ENCODE results near the gene GPBP1. TPM values are rescaled to one million over a fixed set of nuclear protein-coding genes. Genes with fewer than 3 reads are reported as not detected.

The GPBP1 gene
- total and polyA plus RNA-seq, 9 of the 15 experiments (the other 6 are each of a cell fraction or from before 2014, with no cell fraction given): 31.0 to 109 (median 68.4) TPM

GRCh38 chr5:57195060-57195459, 21.2 kb downstream of the GPBP1 start (continued):
- TF ChIP-seq RAD21 (CRISPR knock-in tag; conservative IDR thresholded peaks at IDR 0.05 in 1 of 2, IDR thresholded peaks at IDR 0.05 in 1 of 2) (no peak), HLTF (IDR thresholded peaks at IDR 0.05) (no peak), SIN3A (IDR thresholded peaks at IDR 0.05; ENCODE audit: borderline replicate concordance in 2 of 2, control insufficient read depth in 1 of 2, low read depth in 2 of 2, low read length in 2 of 2) (no peak), ZBTB26 (CRISPR knock-in tag; IDR thresholded peaks at IDR 0.05) (no peak), FOXA3 (CRISPR knock-in tag; conservative IDR thresholded peaks at IDR 0.05 in 1 of 2, IDR thresholded peaks at IDR 0.05 in 1 of 2) (no peak), FUS (optimal IDR thresholded peaks at IDR 0.05; ENCODE audit: low read depth, low read length) (no peak), CBX1 (IDR thresholded peaks at IDR 0.05; ENCODE audit: low read depth) (no peak), SMAD3 (CRISPR knock-in tag; conservative IDR thresholded peaks at IDR 0.05) (no peak), L3MBTL2 (IDR thresholded peaks at IDR 0.05) (no peak), HNRNPH1 (optimal IDR thresholded peaks at IDR 0.05; ENCODE audit: low read depth, low read length) (no peak), ZSCAN29 (IDR thresholded peaks at IDR 0.05) (no peak), ATF4 (CRISPR knock-in tag; IDR thresholded peaks at IDR 0.05) (no peak), ZNF830 (CRISPR knock-in tag; IDR thresholded peaks at IDR 0.05) (no peak), CLOCK (CRISPR knock-in tag; IDR thresholded peaks at IDR 0.05; ENCODE audit: borderline replicate concordance) (no peak), NR0B1 (IDR thresholded peaks at IDR 0.05; ENCODE audit: partially characterized antibody) (no peak)
